Measurements from ENCODE around the gene ATP2A1.

DNA sequence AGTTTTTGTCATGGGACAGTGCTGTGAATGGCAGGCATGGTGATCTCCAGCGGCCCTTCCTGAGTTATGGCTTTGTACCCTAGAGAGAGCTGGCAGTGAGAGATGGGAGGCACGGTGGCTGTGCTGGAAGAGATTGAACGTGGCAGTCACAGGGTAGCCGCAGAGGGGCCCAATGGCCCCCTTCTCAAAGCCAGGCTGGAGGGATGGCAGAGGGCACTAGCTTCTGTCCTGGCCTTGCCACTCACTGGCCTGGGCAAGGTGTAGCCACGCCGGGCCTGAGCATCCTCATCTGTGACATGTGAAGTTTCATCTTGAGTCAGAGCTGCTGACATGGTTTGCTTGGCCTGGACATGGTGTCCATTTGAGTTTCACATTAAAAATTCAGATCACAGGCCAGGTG is 3.9 kb upstream of the ATP2A1 start:
- TF ChIP-seq, protein P1, sequence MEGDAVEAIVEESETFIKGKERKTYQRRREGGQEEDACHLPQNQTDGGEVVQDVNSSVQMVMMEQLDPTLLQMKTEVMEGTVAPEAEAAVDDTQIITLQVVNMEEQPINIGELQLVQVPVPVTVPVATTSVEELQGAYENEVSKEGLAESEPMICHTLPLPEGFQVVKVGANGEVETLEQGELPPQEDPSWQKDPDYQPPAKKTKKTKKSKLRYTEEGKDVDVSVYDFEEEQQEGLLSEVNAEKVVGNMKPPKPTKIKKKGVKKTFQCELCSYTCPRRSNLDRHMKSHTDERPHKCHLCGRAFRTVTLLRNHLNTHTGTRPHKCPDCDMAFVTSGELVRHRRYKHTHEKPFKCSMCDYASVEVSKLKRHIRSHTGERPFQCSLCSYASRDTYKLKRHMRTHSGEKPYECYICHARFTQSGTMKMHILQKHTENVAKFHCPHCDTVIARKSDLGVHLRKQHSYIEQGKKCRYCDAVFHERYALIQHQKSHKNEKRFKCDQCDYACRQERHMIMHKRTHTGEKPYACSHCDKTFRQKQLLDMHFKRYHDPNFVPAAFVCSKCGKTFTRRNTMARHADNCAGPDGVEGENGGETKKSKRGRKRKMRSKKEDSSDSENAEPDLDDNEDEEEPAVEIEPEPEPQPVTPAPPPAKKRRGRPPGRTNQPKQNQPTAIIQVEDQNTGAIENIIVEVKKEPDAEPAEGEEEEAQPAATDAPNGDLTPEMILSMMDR (IDR thresholded peaks at IDR 0.05; ENCODE audit: extremely low read depth in 1 of 2, insufficient read depth in 1 of 2, low read depth in 1 of 2, low read length in 2 of 2), result no peak
- TF ChIP-seq JUN (IDR thresholded peaks at IDR 0.05; ENCODE audit: borderline replicate concordance, insufficient read depth, insufficient read length, low read depth) (no peak), POLR2A (IDR thresholded peaks at IDR 0.05; ENCODE audit: low read depth, low read length) (no peak), MYC (IDR thresholded peaks at IDR 0.05; ENCODE audit: low read depth, low read length) (no peak), EZH2 (IDR thresholded peaks at IDR 0.05; ENCODE audit: borderline replicate concordance, low read depth, low read length, severe bottlenecking) (no peak)
- TF ChIP-seq, protein P2, sequence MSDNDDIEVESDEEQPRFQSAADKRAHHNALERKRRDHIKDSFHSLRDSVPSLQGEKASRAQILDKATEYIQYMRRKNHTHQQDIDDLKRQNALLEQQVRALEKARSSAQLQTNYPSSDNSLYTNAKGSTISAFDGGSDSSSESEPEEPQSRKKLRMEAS (IDR thresholded peaks at IDR 0.05; ENCODE audit: insufficient read depth, insufficient read length), result no peak
